B cell (primary cell): ENCODE results near the gene SMARCAD1.

Experiments
- CTCF ChIP-seq: fragments of 200-600 bp; IDR thresholded peaks from one replicate; pipeline ENCODE4 v1.8.0; 2022; ENCODE audit warnings: antibody characterized with exemption, mild to moderate bottlenecking
- EZH2 ChIP-seq: IDR thresholded peaks from 2 replicates; pipeline ENCODE4 v1.6.1; 2012; ENCODE audit warnings: borderline replicate concordance, low read depth, mild to moderate bottlenecking, moderate library complexity, low read length; ENCODE audit not compliant: insufficient read depth, poor library complexity, severe bottlenecking

DNA sequence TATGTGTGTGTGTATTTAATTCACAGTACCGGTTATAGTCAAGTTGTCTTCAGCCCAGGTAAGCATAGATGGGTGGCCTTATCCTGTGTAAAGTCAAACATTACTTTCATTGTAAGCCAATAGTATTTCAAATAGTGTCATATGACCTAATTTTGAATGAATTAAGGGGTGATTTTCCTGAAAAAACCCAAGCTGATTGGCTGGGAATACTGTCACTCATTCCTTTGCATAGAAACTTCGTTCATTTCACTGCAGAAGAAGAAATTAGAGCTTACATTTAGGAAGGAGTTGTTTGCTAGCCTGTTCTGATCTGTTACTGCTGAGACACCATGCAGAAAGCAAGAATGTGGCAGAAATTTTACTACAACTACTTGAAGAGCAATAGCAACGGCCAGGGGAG is 45.4 kb downstream of the SMARCAD1 start:
- TF ChIP-seq CTCF (no peak), EZH2 (no peak)
